IMR-90 (cell line): Measurements from ENCODE around the gene SERPINF2.

Experiments
- RAD21 ChIP-seq: IDR thresholded peaks from 2 replicates; pipeline ENCODE4 v1.6.1; 2012; ENCODE audit warnings: low read length, improper control_type of control experiment
- TF ChIP-seq, protein P1 (sequence below): conservative IDR thresholded peaks from 2 replicates; pipeline ENCODE4 v1.5.1; 2012; ENCODE audit warnings: mild to moderate bottlenecking, low read depth, low read length, improper control_type of control experiment

- no peak for TF ChIP-seq RAD21
- TF ChIP-seq, protein P1, sequence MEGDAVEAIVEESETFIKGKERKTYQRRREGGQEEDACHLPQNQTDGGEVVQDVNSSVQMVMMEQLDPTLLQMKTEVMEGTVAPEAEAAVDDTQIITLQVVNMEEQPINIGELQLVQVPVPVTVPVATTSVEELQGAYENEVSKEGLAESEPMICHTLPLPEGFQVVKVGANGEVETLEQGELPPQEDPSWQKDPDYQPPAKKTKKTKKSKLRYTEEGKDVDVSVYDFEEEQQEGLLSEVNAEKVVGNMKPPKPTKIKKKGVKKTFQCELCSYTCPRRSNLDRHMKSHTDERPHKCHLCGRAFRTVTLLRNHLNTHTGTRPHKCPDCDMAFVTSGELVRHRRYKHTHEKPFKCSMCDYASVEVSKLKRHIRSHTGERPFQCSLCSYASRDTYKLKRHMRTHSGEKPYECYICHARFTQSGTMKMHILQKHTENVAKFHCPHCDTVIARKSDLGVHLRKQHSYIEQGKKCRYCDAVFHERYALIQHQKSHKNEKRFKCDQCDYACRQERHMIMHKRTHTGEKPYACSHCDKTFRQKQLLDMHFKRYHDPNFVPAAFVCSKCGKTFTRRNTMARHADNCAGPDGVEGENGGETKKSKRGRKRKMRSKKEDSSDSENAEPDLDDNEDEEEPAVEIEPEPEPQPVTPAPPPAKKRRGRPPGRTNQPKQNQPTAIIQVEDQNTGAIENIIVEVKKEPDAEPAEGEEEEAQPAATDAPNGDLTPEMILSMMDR = no peak
Measured at GRCh38 chr17:1752425-1753262, 10.0 kb downstream of the SERPINF2 start.
